GM12801 (cell line): ENCODE measurements around the gene SLC34A3.

Experiments
- CTCF ChIP-seq: IDR thresholded peaks from one replicate; pipeline ENCODE4 v1.5.1; 2011; ENCODE audit warnings: control low read depth; ENCODE audit not compliant: insufficient read length; ENCODE audit errors: extremely low read depth

The SLC34A3 gene

GRCh38 chr9:137215196-137215986 lies 15.3 kb upstream of the SLC34A3 start:
- no peak for TF ChIP-seq CTCF

GRCh38 chr9:137216188-137216965 lies 14.3 kb upstream of the SLC34A3 start:
- TF ChIP-seq CTCF = no peak

- no peak for TF ChIP-seq CTCF
These were observed 13.2 kb upstream of the SLC34A3 start for GRCh38 chr9:137217276-137218211.

- TF ChIP-seq CTCF = no peak
These were observed 12.4 kb upstream of the SLC34A3 start for GRCh38 chr9:137218212-137218753.

GRCh38 chr9:137218754-137219271 lies 11.9 kb upstream of the SLC34A3 start:
- no peak for TF ChIP-seq CTCF

GRCh38 chr9:137219757-137220316 lies 10.9 kb upstream of the SLC34A3 start:
- TF ChIP-seq CTCF = no peak
